Mesenchymal stem cell (in vitro differentiated cells and primary cell): ENCODE results near the gene DEPP1.

ENCODE experiments used
- DNase-seq: peaks from one replicate; pipeline ENCODE4 v3.0.0-alpha.2; 2013
- H2AFZ ChIP-seq: one replicate; pipeline ENCODE4 v1.6.1; 2013; ENCODE audit warnings: low read depth, mild to moderate bottlenecking, control low read depth, inconsistent platforms, low read length, moderate library complexity
- H2AK5ac ChIP-seq: 2 replicates; pipeline ENCODE4 v1.6.1; 2013; ENCODE audit warnings: low read length, moderate library complexity, mild to moderate bottlenecking, inconsistent platforms; ENCODE audit not compliant: severe bottlenecking
- H2BK120ac ChIP-seq: one replicate; pipeline ENCODE4 v1.6.1; 2013; ENCODE audit warnings: low read depth, mild to moderate bottlenecking, inconsistent platforms, low read length, moderate library complexity
- H2BK12ac ChIP-seq, 2 experiments: one replicate each; pipeline ENCODE4 v1.6.1; 2013; ENCODE audit warnings: inconsistent platforms in 2 of 2, low read length in 2 of 2, mild to moderate bottlenecking in 2 of 2, moderate library complexity in 2 of 2, control low read depth in 1 of 2
- H2BK15ac ChIP-seq: one replicate; pipeline ENCODE4 v1.6.1; 2013; ENCODE audit warnings: mild to moderate bottlenecking, low read depth, inconsistent platforms; ENCODE audit not compliant: poor library complexity, severe bottlenecking
- H2BK5ac ChIP-seq: 2 replicates; pipeline ENCODE4 v1.6.1; 2013; ENCODE audit warnings: low read depth, mild to moderate bottlenecking, low read length, control low read depth, inconsistent platforms; ENCODE audit not compliant: poor library complexity, severe bottlenecking
- H3K14ac ChIP-seq, 2 experiments: one replicate each; pipeline ENCODE4 v1.6.1; 2013; ENCODE audit warnings: inconsistent platforms in 2 of 2, low read length in 2 of 2, control low read depth in 1 of 2, mild to moderate bottlenecking in 1 of 2, moderate library complexity in 1 of 2
- H3K18ac ChIP-seq, 2 experiments: one replicate each; pipeline ENCODE4 v1.6.1; 2013; ENCODE audit warnings: inconsistent platforms in 2 of 2, low read length in 2 of 2, control low read depth in 1 of 2, low read depth in 1 of 2, mild to moderate bottlenecking in 1 of 2
- H3K23ac ChIP-seq, 2 experiments: one replicate each; pipeline ENCODE4 v1.6.1; 2013; ENCODE audit warnings: inconsistent platforms in 2 of 2, low read length in 2 of 2, mild to moderate bottlenecking in 2 of 2, moderate library complexity in 2 of 2, control low read depth in 1 of 2
- H3K27ac ChIP-seq: 2 replicates; pipeline ENCODE4 v1.5.1; 2013; ENCODE audit warnings: mild to moderate bottlenecking, moderate library complexity, low read length, control low read depth, inconsistent platforms; ENCODE audit not compliant: poor library complexity, severe bottlenecking
- H3K27me3 ChIP-seq, 2 experiments: 2 replicates each; pipeline versions ENCODE4 v1.6.1 to v1.7.0; 2013; ENCODE audit warnings: low read length in 2 of 2, mild to moderate bottlenecking in 2 of 2, moderate library complexity in 2 of 2, control low read depth in 1 of 2, inconsistent platforms in 1 of 2; ENCODE audit not compliant: control insufficient read depth in 1 of 2, insufficient read depth in 1 of 2
- H3K36me3 ChIP-seq, 2 experiments: 2 replicates each; pipeline versions ENCODE4 v1.6.1 to v1.7.0; 2013; ENCODE audit warnings: low read length in 2 of 2, control low read depth in 1 of 2, inconsistent platforms in 1 of 2, low read depth in 1 of 2, mild to moderate bottlenecking in 1 of 2; ENCODE audit not compliant: insufficient read depth in 2 of 2, control insufficient read depth in 1 of 2
- H3K4ac ChIP-seq, 2 experiments: one replicate each; pipeline ENCODE4 v1.6.1; 2013; ENCODE audit warnings: inconsistent platforms in 2 of 2, low read length in 2 of 2, mild to moderate bottlenecking in 2 of 2, moderate library complexity in 2 of 2, control low read depth in 1 of 2, low read depth in 1 of 2
- H3K4me1 ChIP-seq: 2 replicates; pipeline ENCODE4 v1.6.1; 2013; ENCODE audit warnings: low read depth, low read length, control low read depth; ENCODE audit not compliant: control insufficient read depth, insufficient read depth
- H3K4me2 ChIP-seq: 2 replicates; pipeline ENCODE4 v1.6.1; 2013; ENCODE audit warnings: low read length, mild to moderate bottlenecking, inconsistent platforms; ENCODE audit not compliant: poor library complexity, severe bottlenecking
- H3K4me3 ChIP-seq, 2 experiments: 2 replicates each; pipeline versions ENCODE4 v1.5.1 to v1.7.0; 2013; ENCODE audit warnings: low read length in 2 of 2, mild to moderate bottlenecking in 2 of 2, control low read depth in 1 of 2, low read depth in 1 of 2; ENCODE audit not compliant: insufficient read depth in 1 of 2
- H3K79me1 ChIP-seq: replicated peaks from 2 replicates; pipeline ENCODE4 v1.6.1; 2013; ENCODE audit warnings: mild to moderate bottlenecking, control low read depth, low read length, inconsistent platforms; ENCODE audit not compliant: poor library complexity, severe bottlenecking
- H3K9ac ChIP-seq: 2 replicates; pipeline ENCODE4 v1.7.0; 2013; ENCODE audit warnings: mild to moderate bottlenecking, low read length, moderate library complexity
- H3K9me3 ChIP-seq: 2 replicates; pipeline ENCODE4 v1.7.0; 2013; ENCODE audit warnings: mild to moderate bottlenecking, low read length; ENCODE audit not compliant: control insufficient read depth
- H4K8ac ChIP-seq: one replicate; pipeline ENCODE4 v1.6.1; 2013; ENCODE audit warnings: inconsistent platforms, mild to moderate bottlenecking, low read length, moderate library complexity
- H4K91ac ChIP-seq: one replicate; pipeline ENCODE4 v1.6.1; 2013; ENCODE audit warnings: mild to moderate bottlenecking, low read length, inconsistent platforms
- WGBS: methylation state at CpG from one replicate; pipeline ENCODE4 v1.1.7; 2013; ENCODE audit warnings: mixed read lengths; 5-methylcytosine and 5-hydroxymethylcytosine counted together

The DEPP1 gene

GRCh38 chr10:44993226-44993921 is 14.8 kb upstream of the DEPP1 start:
- Histone ChIP-seq H3K36me3 (peaks cover 10 to 40% of the 10 kb centered on the region in 2 experiments), H2BK120ac (no peak overlapping the region), H4K91ac (peak overlapping the region; percentile 57), H2BK15ac (peak overlapping the region; percentile 26), H2BK12ac (peak overlapping the region in 1 of 2 experiments; percentile 24), H2BK5ac (no peak overlapping the region), H2AK5ac (no peak overlapping the region), H3K4me1 (peaks cover 21% of the 10 kb centered on the region), H3K14ac (no peak overlapping the region), H3K9ac (no peak overlapping the region), H3K4me3 (no peak overlapping the region), H3K27me3 (no peaks in the 10 kb centered on the region), H2AFZ (no peak overlapping the region), H3K4ac (peak overlapping the region in 1 of 2 experiments; percentile 38), H3K9me3 (no peaks in the 10 kb centered on the region), H3K18ac (peak overlapping the region in 1 of 2 experiments; percentile 38), H3K23ac (no peak overlapping the region), H3K4me2 (no peak overlapping the region), H4K8ac (no peak overlapping the region), H3K79me1 (no peaks in the 10 kb centered on the region), H3K27ac (no peak overlapping the region)
- no peak for DNase-seq
- 96% methylated on average over 14 of the region's 14 CpGs for WGBS

- Histone ChIP-seq H3K14ac (no peak overlapping the region), H3K4me1 (peaks cover 21% of the 10 kb centered on the region), H4K91ac (no peak overlapping the region), H3K4me3 (no peak overlapping the region), H3K23ac (no peak overlapping the region), H2BK120ac (no peak overlapping the region), H3K27me3 (no peaks in the 10 kb centered on the region), H2BK12ac (peak overlapping the region in 1 of 2 experiments; percentile 15), H2BK5ac (no peak overlapping the region), H3K9me3 (no peaks in the 10 kb centered on the region), H2BK15ac (no peak overlapping the region), H3K4ac (no peak overlapping the region), H3K36me3 (peaks cover 10 to 41% of the 10 kb centered on the region in 2 experiments), H3K79me1 (no peaks in the 10 kb centered on the region), H2AK5ac (no peak overlapping the region), H3K4me2 (no peak overlapping the region), H4K8ac (no peak overlapping the region), H3K9ac (no peak overlapping the region), H2AFZ (no peak overlapping the region), H3K18ac (no peak overlapping the region), H3K27ac (no peak overlapping the region)
- WGBS = 93% methylated on average over 8 of the region's 8 CpGs
- no peak for DNase-seq
Measured at GRCh38 chr10:44992732-44993225, 14.2 kb upstream of the DEPP1 start.

GRCh38 chr10:44992070-44992731 is 13.6 kb upstream of the DEPP1 start:
- Histone ChIP-seq H2BK12ac (no peak overlapping the region), H4K91ac (no peak overlapping the region), H3K4me3 (no peak overlapping the region), H3K36me3 (peaks cover 10 to 41% of the 10 kb centered on the region in 2 experiments), H2BK5ac (no peak overlapping the region), H3K9ac (no peak overlapping the region), H2AFZ (no peak overlapping the region), H3K18ac (no peak overlapping the region), H2BK15ac (no peak overlapping the region), H3K23ac (no peak overlapping the region), H3K27ac (no peak overlapping the region), H4K8ac (no peak overlapping the region), H2AK5ac (no peak overlapping the region), H3K27me3 (no peaks in the 10 kb centered on the region), H3K4me2 (no peak overlapping the region), H3K14ac (no peak overlapping the region), H3K9me3 (no peaks in the 10 kb centered on the region), H2BK120ac (no peak overlapping the region), H3K79me1 (no peaks in the 10 kb centered on the region), H3K4me1 (peaks cover 21% of the 10 kb centered on the region), H3K4ac (no peak overlapping the region)
- no peak for DNase-seq
- 95% methylated on average over 11 of the region's 11 CpGs for WGBS

GRCh38 chr10:44991571-44991970 is 13.0 kb upstream of the DEPP1 start:
- Histone ChIP-seq H3K4me2 (no peak overlapping the region), H3K4ac (no peak overlapping the region), H3K14ac (no peak overlapping the region), H3K36me3 (peaks cover 10 to 41% of the 10 kb centered on the region in 2 experiments), H3K27me3 (no peaks in the 10 kb centered on the region), H3K79me1 (no peaks in the 10 kb centered on the region), H3K23ac (no peak overlapping the region), H4K8ac (no peak overlapping the region), H2BK15ac (no peak overlapping the region), H4K91ac (no peak overlapping the region), H2AFZ (no peak overlapping the region), H3K4me1 (peaks cover 17% of the 10 kb centered on the region), H3K9me3 (no peaks in the 10 kb centered on the region), H2BK120ac (no peak overlapping the region), H3K18ac (no peak overlapping the region), H2BK5ac (no peak overlapping the region), H3K4me3 (no peak overlapping the region), H2BK12ac (peak overlapping the region in 1 of 2 experiments; percentile 24), H2AK5ac (no peak overlapping the region), H3K9ac (no peak overlapping the region), H3K27ac (no peak overlapping the region)
- DNase-seq = no peak
- WGBS = 91% methylated on average over 5 of the region's 5 CpGs
